Measurements from ENCODE around the gene ETV3L. TPM values are rescaled to one million over a fixed set of nuclear protein-coding genes. Genes with fewer than 3 reads are reported as not detected.

Gene ETV3L
- not detected in 2 replicates for total RNA-seq

DNA sequence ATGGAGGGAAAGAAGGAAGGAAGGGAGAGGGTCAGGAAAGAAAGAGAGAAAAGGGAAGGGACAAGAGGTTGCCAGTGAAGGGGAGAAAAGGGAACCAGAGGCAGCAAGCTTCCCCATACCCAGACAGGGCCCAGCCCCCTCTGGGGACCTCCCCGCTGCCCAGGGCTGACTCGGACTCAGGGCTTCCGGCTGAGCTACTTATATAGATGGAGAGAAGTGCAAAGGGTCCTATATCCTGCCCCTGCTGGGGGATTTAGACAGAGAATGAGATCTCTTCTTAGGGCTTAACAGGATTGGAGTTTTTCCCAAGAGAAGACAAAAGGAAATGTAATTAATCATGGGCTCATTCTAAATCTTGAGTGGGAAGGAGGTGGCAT, at the start of gene ETV3L:
Gene ETV3L (minus strand): TSS at position 176 of the 377 bp plus-strand sequence. CDS start 285 bp downstream, outside the sequence.
- intact Hi-C loops (cut with micrococcal nuclease) = loop anchor here (10.0 kb wide), 1 partner anchor 385 kb away; no protein-coding TSS in a partner anchor

DNA sequence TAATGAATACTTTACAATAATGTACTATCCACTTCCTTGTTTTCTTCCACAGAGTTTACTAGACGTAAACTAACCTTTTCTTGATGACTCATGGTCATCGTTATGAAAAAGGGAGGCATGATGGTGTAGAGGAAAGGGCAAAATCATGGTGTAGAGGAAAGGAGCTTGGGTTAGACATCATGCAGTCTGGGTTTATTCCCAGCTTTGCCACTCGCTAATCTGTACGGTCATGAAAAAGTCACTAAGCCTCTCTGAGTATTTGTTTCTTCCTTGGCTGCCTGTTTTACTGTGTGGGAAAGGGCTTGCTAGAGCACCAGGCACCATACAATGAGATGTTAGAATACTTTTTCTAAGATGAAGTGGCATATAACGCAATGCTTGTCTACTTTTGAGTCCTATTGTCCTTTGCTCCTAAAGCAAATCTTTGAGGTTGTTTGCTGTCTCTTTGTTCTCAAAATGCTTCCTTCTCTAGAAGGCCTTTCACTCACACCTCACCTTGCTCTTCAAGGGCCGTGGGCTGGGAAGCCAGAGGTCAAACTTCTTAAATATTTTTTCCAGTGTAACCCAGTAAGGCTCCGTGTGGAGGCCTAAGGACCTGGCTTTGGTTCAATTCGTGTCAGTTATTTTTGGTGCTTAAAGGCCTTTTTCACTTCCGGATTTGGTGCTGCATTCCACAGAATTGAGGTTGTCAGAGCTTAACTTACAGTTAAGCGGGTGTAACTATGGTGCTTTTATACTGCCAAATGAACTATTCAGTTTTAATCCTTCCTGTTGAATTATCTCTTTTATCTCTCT, 48.5 kb upstream of the ETV3L start:
- intact Hi-C loops (cut with micrococcal nuclease) = no loop called here

GRCh38 chr1:157147037-157147436, 47.4 kb upstream of the ETV3L start:
- intact Hi-C loops (cut with micrococcal nuclease) = no loop called here

GRCh38 chr1:157146244-157146643, 46.6 kb upstream of the ETV3L start:
- intact Hi-C loops (cut with micrococcal nuclease) = no loop called here

GRCh38 chr1:157145076-157145475, 45.5 kb upstream of the ETV3L start:
- intact Hi-C loops (cut with micrococcal nuclease) = no loop called here

GRCh38 chr1:157144509-157144908, 44.9 kb upstream of the ETV3L start:
- intact Hi-C loops (cut with micrococcal nuclease) = no loop called here

- intact Hi-C loops (cut with micrococcal nuclease) = no loop called here
Observed at GRCh38 chr1:157142765-157143423, 43.3 kb upstream of the ETV3L start.

GRCh38 chr1:157142201-157142600, 42.6 kb upstream of the ETV3L start:
- intact Hi-C loops (cut with micrococcal nuclease) = no loop called here

- intact Hi-C loops (cut with micrococcal nuclease) = no loop called here
Observed at GRCh38 chr1:157141212-157141855, 41.7 kb upstream of the ETV3L start.

GRCh38 chr1:157140063-157140588, 40.5 kb upstream of the ETV3L start:
- intact Hi-C loops (cut with micrococcal nuclease) = no loop called here

DNA sequence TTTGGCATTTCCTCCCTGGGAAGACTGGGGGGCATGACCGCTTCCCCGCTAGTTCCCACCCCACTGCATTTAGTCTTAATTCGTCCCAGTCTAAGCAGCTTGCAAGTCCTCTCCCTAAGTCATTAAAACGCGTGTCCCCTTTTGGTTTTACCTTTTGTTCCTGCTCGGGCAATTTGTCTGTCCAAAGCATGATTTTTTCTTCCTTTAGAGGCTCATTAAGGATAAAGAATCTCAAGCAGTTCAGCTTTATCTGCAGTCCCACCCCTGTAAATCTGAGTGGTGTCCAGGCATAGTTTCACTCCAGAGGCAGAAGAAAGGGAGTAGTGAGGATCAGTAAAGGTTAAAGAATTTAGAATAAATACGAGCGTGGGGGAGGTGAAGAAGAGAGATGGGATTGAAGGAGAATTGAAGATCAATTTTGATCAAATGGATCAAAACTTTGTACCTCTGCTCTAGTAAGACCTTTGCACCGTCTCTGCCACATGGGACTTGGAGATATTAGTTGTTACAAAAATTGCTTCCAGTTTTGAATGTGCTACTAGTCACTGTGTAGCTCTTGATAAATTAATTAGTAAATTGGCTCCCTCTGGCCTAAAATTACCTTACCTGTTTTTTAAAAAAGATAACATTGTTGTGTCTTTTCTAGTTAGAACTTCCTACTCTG, 39.6 kb upstream of the ETV3L start:
- intact Hi-C loops (cut with micrococcal nuclease) = loop anchor here (5.0 to 10.0 kb wide), 5 partner anchors 302 to 1936 kb away; partner anchors contain the start of genes AIM2, MEF2D and SH2D2A

DNA sequence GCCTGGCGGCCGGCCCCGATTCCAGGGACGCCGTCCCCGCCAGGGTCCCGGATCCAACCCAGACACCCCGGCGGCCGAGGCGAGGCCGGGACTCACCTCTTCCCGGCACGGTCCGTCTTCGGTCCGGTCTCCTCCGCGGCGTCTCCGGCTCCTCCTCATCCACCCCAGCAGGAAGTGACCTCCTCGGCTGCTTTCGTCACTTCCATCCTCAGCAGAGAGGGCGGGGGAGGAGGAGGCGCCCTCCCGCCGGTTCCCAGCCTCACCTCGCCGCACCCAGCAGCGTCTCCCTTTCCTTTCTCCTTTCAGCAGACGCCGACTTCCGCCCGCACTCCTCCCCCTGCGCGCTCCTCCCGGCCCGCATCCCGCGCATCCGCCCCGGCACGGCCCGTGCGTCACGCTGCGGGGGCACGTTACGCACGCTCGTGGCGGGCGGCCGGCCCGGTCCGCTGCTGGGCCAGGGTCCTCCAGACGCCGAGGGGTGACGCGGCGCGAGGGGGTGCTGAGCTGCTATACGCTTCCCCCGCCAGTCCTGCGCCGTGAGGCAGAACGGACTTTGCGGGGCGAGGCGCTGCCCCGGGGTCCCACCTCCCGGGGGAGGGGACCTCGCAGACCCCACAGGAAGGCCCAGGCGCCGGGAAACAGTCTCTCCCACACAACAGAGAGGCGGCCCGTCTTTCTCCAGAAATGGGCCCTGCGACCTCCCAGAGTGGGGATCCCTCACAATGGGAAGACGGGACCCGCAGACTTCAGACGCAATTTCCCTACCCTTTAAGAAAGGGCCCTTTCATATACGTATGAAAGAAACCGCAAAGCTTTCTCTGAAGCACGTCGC, 38.8 kb upstream of the ETV3L start, which contains the start of gene ETV3:
Gene ETV3 (minus strand): TSS at position 176 of the 832 bp plus-strand sequence. CDS start 2,043 bp downstream, outside the sequence.
- intact Hi-C loops (cut with micrococcal nuclease) = loop anchor here (1.0 to 10.0 kb wide), 7 partner anchors 48 to 1936 kb away; partner anchors contain the start of genes AIM2, MEF2D, PRCC and SH2D2A

DNA sequence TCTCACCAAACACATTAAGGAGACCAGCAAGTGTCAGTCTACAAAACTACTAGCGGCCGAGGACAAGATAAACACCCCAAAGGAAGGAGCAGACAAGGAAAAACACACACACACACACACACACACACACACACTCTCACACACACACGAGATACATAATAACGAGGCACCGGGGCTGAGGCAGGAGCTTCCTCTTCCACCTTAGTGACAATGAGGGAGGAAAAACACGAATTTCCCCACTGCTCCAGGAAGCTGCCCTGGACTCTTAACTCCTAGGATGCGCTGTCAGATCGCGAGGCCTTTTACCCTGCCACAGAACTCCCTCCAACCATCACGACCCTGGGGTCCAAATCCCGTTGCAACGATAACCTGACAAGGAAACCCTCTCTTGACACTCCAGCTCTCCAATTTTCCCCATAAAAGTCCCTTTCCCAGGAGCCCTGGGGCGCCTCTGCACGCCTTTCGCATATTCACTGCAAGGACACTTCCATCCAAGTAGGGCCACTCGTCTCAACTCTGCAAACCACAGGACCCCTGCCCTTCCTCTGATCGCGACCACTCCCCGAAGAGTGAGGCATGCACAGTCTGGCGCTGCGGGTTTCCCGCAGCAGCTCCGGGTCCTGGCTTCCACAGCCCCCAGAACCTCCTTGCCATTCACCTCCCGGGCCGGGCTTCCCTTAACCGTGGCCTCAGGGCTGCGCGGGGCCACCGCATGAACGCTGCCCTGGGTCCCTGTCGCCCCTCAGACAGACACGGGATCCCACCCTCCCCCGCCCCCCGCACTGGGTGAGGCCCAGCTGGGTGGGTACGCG, 38.0 kb upstream of the ETV3L start:
- intact Hi-C loops (cut with micrococcal nuclease) = loop anchor here (1.0 to 10.0 kb wide), 7 partner anchors 47 to 1937 kb away; partner anchors contain the start of genes AIM2, MEF2D, PRCC and SH2D2A

DNA sequence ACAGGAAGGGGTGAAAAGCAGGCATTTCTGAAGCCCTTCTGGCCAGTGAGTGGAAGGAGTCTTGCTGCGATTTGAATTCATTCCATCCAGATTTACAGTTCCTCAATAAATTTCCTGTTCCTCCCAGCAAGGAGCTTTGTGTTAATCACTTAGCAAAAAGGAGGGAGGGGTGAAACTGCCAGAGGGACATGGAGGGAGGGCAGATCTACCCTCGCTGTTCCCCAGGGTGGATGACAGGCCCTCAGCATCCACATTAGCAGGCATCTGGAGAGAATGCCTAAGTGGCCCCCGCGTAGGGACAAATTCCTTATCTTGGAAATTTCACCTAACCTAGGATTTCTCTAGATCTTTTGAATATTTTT, 37.4 kb upstream of the ETV3L start:
- intact Hi-C loops (cut with micrococcal nuclease) = loop anchor here (5.0 to 10.0 kb wide), 5 partner anchors 300 to 1938 kb away; partner anchors contain the start of genes AIM2, MEF2D and SH2D2A

GRCh38 chr1:157136133-157136532, 36.5 kb upstream of the ETV3L start:
- intact Hi-C loops (cut with micrococcal nuclease) = loop anchor here (5.0 to 10.0 kb wide), 5 partner anchors 299 to 1939 kb away; partner anchors contain the start of genes AIM2, MEF2D and SH2D2A

DNA sequence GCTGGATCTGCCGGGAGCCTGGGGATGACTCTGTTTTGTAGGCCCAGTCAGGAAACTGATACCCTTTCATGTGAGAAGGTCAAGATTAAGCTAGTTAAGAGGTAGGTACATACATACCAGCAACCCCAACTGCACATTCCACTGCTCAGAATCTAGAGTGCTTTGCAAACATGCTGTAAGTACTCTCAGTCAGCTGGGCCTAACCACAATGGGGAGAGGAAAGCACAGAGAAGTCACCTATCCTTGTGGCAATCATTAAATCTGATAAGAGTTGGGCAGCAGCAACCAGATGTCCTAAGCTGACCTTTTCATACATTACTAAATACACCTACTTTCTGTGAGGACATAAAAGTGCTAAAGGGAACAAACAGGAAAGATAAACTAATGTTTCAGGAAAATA, 36.0 kb upstream of the ETV3L start:
- intact Hi-C loops (cut with micrococcal nuclease) = loop anchor here (5.0 to 10.0 kb wide), 5 partner anchors 298 to 1939 kb away; partner anchors contain the start of genes AIM2, MEF2D and SH2D2A

DNA sequence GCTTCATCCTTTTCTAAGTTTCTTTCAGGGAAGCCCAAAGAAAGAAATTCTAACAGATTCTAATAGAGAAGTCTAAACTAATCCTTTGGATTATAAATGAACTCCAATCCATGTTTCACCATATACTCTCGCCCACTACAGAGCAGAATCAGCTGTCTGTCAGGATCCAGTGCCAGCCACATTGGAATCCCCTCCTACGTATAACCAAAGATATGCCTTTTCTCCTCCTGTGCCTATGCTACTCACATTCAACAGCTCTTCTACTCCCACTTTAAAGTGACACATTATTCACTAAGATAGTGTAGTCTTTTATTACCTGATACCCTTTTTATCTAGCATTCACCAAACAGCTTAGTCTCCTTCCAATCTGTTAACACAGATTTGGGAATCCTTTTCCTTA, 35.5 kb upstream of the ETV3L start:
- intact Hi-C loops (cut with micrococcal nuclease) = loop anchor here (5.0 to 10.0 kb wide), 5 partner anchors 298 to 1940 kb away; partner anchors contain the start of genes AIM2, MEF2D and SH2D2A

- intact Hi-C loops (cut with micrococcal nuclease) = loop anchor here (10.0 kb wide), 4 partner anchors 320 to 1940 kb away; partner anchors contain the start of genes AIM2, MEF2D and SH2D2A
Observed at GRCh38 chr1:157134442-157134841, 34.8 kb upstream of the ETV3L start.
